ENCODE results near the gene SETD5. TPM values are rescaled to one million over a fixed set of nuclear protein-coding genes. Genes with fewer than 3 reads are reported as not detected.

SETD5 gene
- total and polyA plus RNA-seq, 2 donors (not counting 1 experiment from before 2014, with no cell fraction given): 64.2 to 201 TPM

- H4K20me1 ChIP-seq (ENCODE audit: control insufficient read depth, insufficient read depth, low read length, poor library complexity, severe bottlenecking): no peaks in the 10 kb centered on the region
- no peak overlapping the region for H3K4me3 Mint-ChIP-seq
- peak; percentile 60 for TF ChIP-seq EZH2 (IDR thresholded peaks at IDR 0.05; ENCODE audit: borderline replicate concordance, insufficient read depth, low read depth, low read length, poor library complexity, severe bottlenecking)
- TF ChIP-seq, protein P1, sequence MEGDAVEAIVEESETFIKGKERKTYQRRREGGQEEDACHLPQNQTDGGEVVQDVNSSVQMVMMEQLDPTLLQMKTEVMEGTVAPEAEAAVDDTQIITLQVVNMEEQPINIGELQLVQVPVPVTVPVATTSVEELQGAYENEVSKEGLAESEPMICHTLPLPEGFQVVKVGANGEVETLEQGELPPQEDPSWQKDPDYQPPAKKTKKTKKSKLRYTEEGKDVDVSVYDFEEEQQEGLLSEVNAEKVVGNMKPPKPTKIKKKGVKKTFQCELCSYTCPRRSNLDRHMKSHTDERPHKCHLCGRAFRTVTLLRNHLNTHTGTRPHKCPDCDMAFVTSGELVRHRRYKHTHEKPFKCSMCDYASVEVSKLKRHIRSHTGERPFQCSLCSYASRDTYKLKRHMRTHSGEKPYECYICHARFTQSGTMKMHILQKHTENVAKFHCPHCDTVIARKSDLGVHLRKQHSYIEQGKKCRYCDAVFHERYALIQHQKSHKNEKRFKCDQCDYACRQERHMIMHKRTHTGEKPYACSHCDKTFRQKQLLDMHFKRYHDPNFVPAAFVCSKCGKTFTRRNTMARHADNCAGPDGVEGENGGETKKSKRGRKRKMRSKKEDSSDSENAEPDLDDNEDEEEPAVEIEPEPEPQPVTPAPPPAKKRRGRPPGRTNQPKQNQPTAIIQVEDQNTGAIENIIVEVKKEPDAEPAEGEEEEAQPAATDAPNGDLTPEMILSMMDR (IDR thresholded peaks at IDR 0.05): peak; percentile 71
- H3K4me3 ChIP-seq (ENCODE audit: control extremely low read depth in 1 of 5, extremely low read depth in 1 of 5, insufficient read depth in 1 of 5, low read depth in 2 of 5, low read length in 4 of 5): no peak overlapping the region
- peak overlapping the region; percentile 54 for H2AFZ ChIP-seq (ENCODE audit: insufficient read depth, low read depth, low read length, poor library complexity, severe bottlenecking)
- H3K9me3 ChIP-seq (ENCODE audit: control extremely low read depth in 1 of 3, control insufficient read depth in 2 of 3, insufficient read depth in 1 of 3, low read length in 2 of 3): peaks cover 0 to 13% (median 0%) of the 10 kb centered on the region in 3 donors
- ChIA-PET CTCF (interaction anchor here (0.6 to 1.1 kb wide), 3 partner anchors 149 to 271 kb away, joined by 4 to 6 read pairs (median 4); no protein-coding TSS in a partner anchor), POLR2A (no interaction called here)
- WGBS (ENCODE audit: insufficient coverage): 7% methylated on average over 26 of the region's 39 CpGs
- intact Hi-C loops (cut with micrococcal nuclease): loop anchor here (5.0 kb wide), 1 partner anchor 432 kb away; the partner anchor contains the start of gene CRELD1
- H3K27ac ChIP-seq (ENCODE audit: low read length in 2 of 2): no peak overlapping the region
- H3K4me2 ChIP-seq (replicated peaks; ENCODE audit: low read depth, low read length, poor library complexity, severe bottlenecking): peak overlapping the region; percentile 55
- peaks cover 30% of the 10 kb centered on the region for H3K27me3 Mint-ChIP-seq
- H3K9ac ChIP-seq (ENCODE audit: low read length): no peak overlapping the region
- peak; percentile 55 for ATAC-seq (ENCODE audit: low read depth)
- no peaks in the 10 kb centered on the region for H3K36me3 ChIP-seq (replicated peaks in 1 of 2; ENCODE audit: control extremely low read depth in 1 of 2, control insufficient read depth in 1 of 2, extremely low read depth in 1 of 2, insufficient read depth in 2 of 2, low read length in 1 of 2)
- no peaks in the 10 kb centered on the region for H3K9me3 Mint-ChIP-seq (ENCODE audit: insufficient read depth)
- peaks cover 23 to 27% of the 10 kb centered on the region in 2 donors for H3K4me1 ChIP-seq (ENCODE audit: control insufficient read depth in 2 of 2, insufficient read depth in 2 of 2, low read length in 2 of 2)
- H3K27ac Mint-ChIP-seq: no peak overlapping the region
- H3K27me3 ChIP-seq (replicated peaks in 1 of 4; ENCODE audit: control extremely low read depth in 1 of 4, control insufficient read depth in 3 of 4, insufficient read depth in 4 of 4, low read length in 3 of 4): peaks cover 0 to 38% (median 24%) of the 10 kb centered on the region in 4 experiments
- peaks cover 21% of the 10 kb centered on the region for H3K4me1 Mint-ChIP-seq
- H3K79me2 ChIP-seq (ENCODE audit: control insufficient read depth, insufficient read depth, low read length): no peaks in the 10 kb centered on the region
- peak; percentile 66 for DNase-seq
Measured at GRCh38 chr3:9500108-9501050, 103.0 kb downstream of the SETD5 start.

Data from B cell (primary cell).